Measurements from ENCODE around the gene RNF130.

The RNF130 gene

GRCh38 chr5:179923436-179923835 lies 148.1 kb downstream of the RNF130 start:
- H3K4me3 ChIP-seq (ENCODE audit: low read length in 2 of 2), result no peak overlapping the region
- H3K36me3 ChIP-seq (ENCODE audit: control insufficient read depth in 2 of 2, insufficient read depth in 2 of 2, low read length in 2 of 2), result no peaks in the 10 kb centered on the region
- no peaks in the 10 kb centered on the region for H3K9me3 ChIP-seq (ENCODE audit: control insufficient read depth in 2 of 2, low read length in 2 of 2)
- H3K9ac ChIP-seq (ENCODE audit: low read depth in 1 of 2, low read length in 2 of 2), result no peak overlapping the region
- no peak overlapping the region for H3K27ac ChIP-seq (ENCODE audit: low read depth in 2 of 2, low read length in 2 of 2)
- no peaks in the 10 kb centered on the region for H3K4me1 ChIP-seq (ENCODE audit: control insufficient read depth in 2 of 2, insufficient read depth in 2 of 2, low read length in 2 of 2)
- no peaks in the 10 kb centered on the region for H3K27me3 ChIP-seq (ENCODE audit: control insufficient read depth in 2 of 2, insufficient read depth in 2 of 2, low read length in 2 of 2)

- no peaks in the 10 kb centered on the region for H3K36me3 ChIP-seq (ENCODE audit: control insufficient read depth in 2 of 2, insufficient read depth in 2 of 2, low read length in 2 of 2)
- no peak overlapping the region for H3K27ac ChIP-seq (ENCODE audit: low read depth in 2 of 2, low read length in 2 of 2)
- H3K4me1 ChIP-seq (ENCODE audit: control insufficient read depth in 2 of 2, insufficient read depth in 2 of 2, low read length in 2 of 2), result no peaks in the 10 kb centered on the region
- no peaks in the 10 kb centered on the region for H3K9me3 ChIP-seq (ENCODE audit: control insufficient read depth in 2 of 2, low read length in 2 of 2)
- no peak overlapping the region for H3K9ac ChIP-seq (ENCODE audit: low read depth in 1 of 2, low read length in 2 of 2)
- H3K27me3 ChIP-seq (ENCODE audit: control insufficient read depth in 2 of 2, insufficient read depth in 2 of 2, low read length in 2 of 2), result no peaks in the 10 kb centered on the region
- H3K4me3 ChIP-seq (ENCODE audit: low read length in 2 of 2), result no peak overlapping the region
These were observed 151.4 kb downstream of the RNF130 start for GRCh38 chr5:179920175-179920574.

- H3K4me1 ChIP-seq (ENCODE audit: control insufficient read depth in 2 of 2, insufficient read depth in 2 of 2, low read length in 2 of 2), result peaks cover under 1 to 1% of the 10 kb centered on the region in 2 donors
These were observed 152.0 kb downstream of the RNF130 start for GRCh38 chr5:179919487-179920060.

GRCh38 chr5:179918742-179919486 lies 152.6 kb downstream of the RNF130 start:
- Histone ChIP-seq H3K27me3 (ENCODE audit: control insufficient read depth in 2 of 2, insufficient read depth in 2 of 2, low read length in 2 of 2) (no peaks in the 10 kb centered on the region), H3K4me1 (ENCODE audit: control insufficient read depth in 2 of 2, insufficient read depth in 2 of 2, low read length in 2 of 2) (peaks cover 6 to 7% of the 10 kb centered on the region in 2 donors), H3K9me3 (ENCODE audit: control insufficient read depth in 2 of 2, low read length in 2 of 2) (no peaks in the 10 kb centered on the region), H3K27ac (ENCODE audit: low read depth in 2 of 2, low read length in 2 of 2) (no peak overlapping the region), H3K36me3 (ENCODE audit: control insufficient read depth in 2 of 2, insufficient read depth in 2 of 2, low read length in 2 of 2) (no peaks in the 10 kb centered on the region), H3K4me3 (ENCODE audit: low read length in 2 of 2) (no peak overlapping the region), H3K9ac (ENCODE audit: low read depth in 1 of 2, low read length in 2 of 2) (no peak overlapping the region)

More at GRCh38 chr5:179919487-179920060, 152.0 kb downstream of the RNF130 start:
- H3K27ac ChIP-seq (ENCODE audit: low read depth in 2 of 2, low read length in 2 of 2), result no peak overlapping the region
- no peaks in the 10 kb centered on the region for H3K36me3 ChIP-seq (ENCODE audit: control insufficient read depth in 2 of 2, insufficient read depth in 2 of 2, low read length in 2 of 2)
- H3K9ac ChIP-seq (ENCODE audit: low read depth in 1 of 2, low read length in 2 of 2), result no peak overlapping the region
- H3K27me3 ChIP-seq (ENCODE audit: control insufficient read depth in 2 of 2, insufficient read depth in 2 of 2, low read length in 2 of 2), result no peaks in the 10 kb centered on the region
- no peaks in the 10 kb centered on the region for H3K9me3 ChIP-seq (ENCODE audit: control insufficient read depth in 2 of 2, low read length in 2 of 2)
- no peak overlapping the region for H3K4me3 ChIP-seq (ENCODE audit: low read length in 2 of 2)

- H3K4me3 ChIP-seq (ENCODE audit: low read length in 2 of 2), result no peak overlapping the region
- no peak overlapping the region for H3K9ac ChIP-seq (ENCODE audit: low read depth in 1 of 2, low read length in 2 of 2)
- H3K36me3 ChIP-seq (ENCODE audit: control insufficient read depth in 2 of 2, insufficient read depth in 2 of 2, low read length in 2 of 2), result no peaks in the 10 kb centered on the region
- H3K4me1 ChIP-seq (ENCODE audit: control insufficient read depth in 2 of 2, insufficient read depth in 2 of 2, low read length in 2 of 2), result peaks cover 10 to 14% of the 10 kb centered on the region in 2 donors
- H3K27me3 ChIP-seq (ENCODE audit: control insufficient read depth in 2 of 2, insufficient read depth in 2 of 2, low read length in 2 of 2), result no peaks in the 10 kb centered on the region
- no peak overlapping the region for H3K27ac ChIP-seq (ENCODE audit: low read depth in 2 of 2, low read length in 2 of 2)
- H3K9me3 ChIP-seq (ENCODE audit: control insufficient read depth in 2 of 2, low read length in 2 of 2), result no peaks in the 10 kb centered on the region
These were observed 155.0 kb downstream of the RNF130 start for GRCh38 chr5:179916523-179916922.

GRCh38 chr5:179915406-179915935 lies 156.1 kb downstream of the RNF130 start:
- Histone ChIP-seq H3K36me3 (ENCODE audit: control insufficient read depth in 2 of 2, insufficient read depth in 2 of 2, low read length in 2 of 2) (no peaks in the 10 kb centered on the region), H3K4me3 (ENCODE audit: low read length in 2 of 2) (no peak overlapping the region), H3K27me3 (ENCODE audit: control insufficient read depth in 2 of 2, insufficient read depth in 2 of 2, low read length in 2 of 2) (no peaks in the 10 kb centered on the region)

GRCh38 chr5:179914032-179914755 lies 157.4 kb downstream of the RNF130 start:
- Histone ChIP-seq H3K4me3 (ENCODE audit: low read length in 2 of 2) (peak overlapping the region; percentile 33), H3K9ac (ENCODE audit: low read depth in 1 of 2, low read length in 2 of 2) (peak overlapping the region in 1 of 2 donors; percentile 6), H3K9me3 (ENCODE audit: control insufficient read depth in 2 of 2, low read length in 2 of 2) (no peaks in the 10 kb centered on the region), H3K4me1 (ENCODE audit: control insufficient read depth in 2 of 2, insufficient read depth in 2 of 2, low read length in 2 of 2) (peaks cover 10 to 14% of the 10 kb centered on the region in 2 donors), H3K36me3 (ENCODE audit: control insufficient read depth in 2 of 2, insufficient read depth in 2 of 2, low read length in 2 of 2) (no peaks in the 10 kb centered on the region), H3K27ac (ENCODE audit: low read depth in 2 of 2, low read length in 2 of 2) (peak overlapping the region; percentile 83 to 87), H3K27me3 (ENCODE audit: control insufficient read depth in 2 of 2, insufficient read depth in 2 of 2, low read length in 2 of 2) (no peaks in the 10 kb centered on the region)

More at GRCh38 chr5:179915406-179915935, 156.1 kb downstream of the RNF130 start:
- peaks cover 10 to 14% of the 10 kb centered on the region in 2 donors for H3K4me1 ChIP-seq (ENCODE audit: control insufficient read depth in 2 of 2, insufficient read depth in 2 of 2, low read length in 2 of 2)
- no peak overlapping the region for H3K9ac ChIP-seq (ENCODE audit: low read depth in 1 of 2, low read length in 2 of 2)
- H3K27ac ChIP-seq (ENCODE audit: low read depth in 2 of 2, low read length in 2 of 2), result no peak overlapping the region
- H3K9me3 ChIP-seq (ENCODE audit: control insufficient read depth in 2 of 2, low read length in 2 of 2), result no peaks in the 10 kb centered on the region

GRCh38 chr5:179913461-179913860 lies 158.1 kb downstream of the RNF130 start:
- peaks cover 10 to 16% of the 10 kb centered on the region in 2 donors for H3K4me1 ChIP-seq (ENCODE audit: control insufficient read depth in 2 of 2, insufficient read depth in 2 of 2, low read length in 2 of 2)
- no peak overlapping the region for H3K4me3 ChIP-seq (ENCODE audit: low read length in 2 of 2)
- H3K9ac ChIP-seq (ENCODE audit: low read depth in 1 of 2, low read length in 2 of 2), result peak overlapping the region in 1 of 2 donors; percentile 6
- no peaks in the 10 kb centered on the region for H3K36me3 ChIP-seq (ENCODE audit: control insufficient read depth in 2 of 2, insufficient read depth in 2 of 2, low read length in 2 of 2)
- H3K27me3 ChIP-seq (ENCODE audit: control insufficient read depth in 2 of 2, insufficient read depth in 2 of 2, low read length in 2 of 2), result no peaks in the 10 kb centered on the region
- peak overlapping the region; percentile 83 to 87 for H3K27ac ChIP-seq (ENCODE audit: low read depth in 2 of 2, low read length in 2 of 2)
- H3K9me3 ChIP-seq (ENCODE audit: control insufficient read depth in 2 of 2, low read length in 2 of 2), result no peaks in the 10 kb centered on the region

GRCh38 chr5:179912951-179913350 lies 158.6 kb downstream of the RNF130 start:
- Histone ChIP-seq H3K9ac (ENCODE audit: low read depth in 1 of 2, low read length in 2 of 2) (no peak overlapping the region), H3K9me3 (ENCODE audit: control insufficient read depth in 2 of 2, low read length in 2 of 2) (no peaks in the 10 kb centered on the region), H3K27ac (ENCODE audit: low read depth in 2 of 2, low read length in 2 of 2) (no peak overlapping the region), H3K4me3 (ENCODE audit: low read length in 2 of 2) (no peak overlapping the region), H3K4me1 (ENCODE audit: control insufficient read depth in 2 of 2, insufficient read depth in 2 of 2, low read length in 2 of 2) (peaks cover 14 to 19% of the 10 kb centered on the region in 2 donors), H3K36me3 (ENCODE audit: control insufficient read depth in 2 of 2, insufficient read depth in 2 of 2, low read length in 2 of 2) (no peaks in the 10 kb centered on the region), H3K27me3 (ENCODE audit: control insufficient read depth in 2 of 2, insufficient read depth in 2 of 2, low read length in 2 of 2) (no peaks in the 10 kb centered on the region)

- no peak overlapping the region for H3K27ac ChIP-seq (ENCODE audit: low read depth in 2 of 2, low read length in 2 of 2)
- H3K36me3 ChIP-seq (ENCODE audit: control insufficient read depth in 2 of 2, insufficient read depth in 2 of 2, low read length in 2 of 2), result no peaks in the 10 kb centered on the region
These were observed 159.2 kb downstream of the RNF130 start for GRCh38 chr5:179912386-179912785.

More at GRCh38 chr5:179912386-179912785, 159.2 kb downstream of the RNF130 start:
- H3K4me1 ChIP-seq (ENCODE audit: control insufficient read depth in 2 of 2, insufficient read depth in 2 of 2, low read length in 2 of 2), result peaks cover 16 to 20% of the 10 kb centered on the region in 2 donors
- H3K9ac ChIP-seq (ENCODE audit: low read depth in 1 of 2, low read length in 2 of 2), result no peak overlapping the region
- no peak overlapping the region for H3K4me3 ChIP-seq (ENCODE audit: low read length in 2 of 2)
- no peaks in the 10 kb centered on the region for H3K27me3 ChIP-seq (ENCODE audit: control insufficient read depth in 2 of 2, insufficient read depth in 2 of 2, low read length in 2 of 2)
- H3K9me3 ChIP-seq (ENCODE audit: control insufficient read depth in 2 of 2, low read length in 2 of 2), result no peaks in the 10 kb centered on the region
